ENCODE measurements around the gene NR2F2.

Gene NR2F2

DNA sequence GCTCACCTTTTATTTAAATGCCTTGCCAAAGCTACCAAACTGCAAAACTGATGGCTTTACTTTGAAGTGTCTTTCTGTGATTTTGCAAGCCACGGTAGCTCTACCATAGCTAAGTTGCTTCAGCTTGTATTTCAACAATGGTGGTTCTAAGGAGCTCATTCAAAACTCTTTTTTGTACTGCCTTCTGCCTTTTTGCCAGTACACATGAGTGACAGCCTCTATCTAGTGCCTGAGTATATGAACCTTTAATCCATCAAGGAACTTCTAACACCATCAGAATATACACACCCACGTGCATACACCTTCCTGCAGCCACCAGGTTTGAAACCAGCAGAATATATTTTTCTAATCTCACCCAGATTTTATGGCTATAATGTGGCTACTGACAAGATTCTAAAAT, 10.4 kb upstream of the NR2F2 start:
- DNase-seq (ENCODE audit: low read depth in 2 of 2): no peak

DNA sequence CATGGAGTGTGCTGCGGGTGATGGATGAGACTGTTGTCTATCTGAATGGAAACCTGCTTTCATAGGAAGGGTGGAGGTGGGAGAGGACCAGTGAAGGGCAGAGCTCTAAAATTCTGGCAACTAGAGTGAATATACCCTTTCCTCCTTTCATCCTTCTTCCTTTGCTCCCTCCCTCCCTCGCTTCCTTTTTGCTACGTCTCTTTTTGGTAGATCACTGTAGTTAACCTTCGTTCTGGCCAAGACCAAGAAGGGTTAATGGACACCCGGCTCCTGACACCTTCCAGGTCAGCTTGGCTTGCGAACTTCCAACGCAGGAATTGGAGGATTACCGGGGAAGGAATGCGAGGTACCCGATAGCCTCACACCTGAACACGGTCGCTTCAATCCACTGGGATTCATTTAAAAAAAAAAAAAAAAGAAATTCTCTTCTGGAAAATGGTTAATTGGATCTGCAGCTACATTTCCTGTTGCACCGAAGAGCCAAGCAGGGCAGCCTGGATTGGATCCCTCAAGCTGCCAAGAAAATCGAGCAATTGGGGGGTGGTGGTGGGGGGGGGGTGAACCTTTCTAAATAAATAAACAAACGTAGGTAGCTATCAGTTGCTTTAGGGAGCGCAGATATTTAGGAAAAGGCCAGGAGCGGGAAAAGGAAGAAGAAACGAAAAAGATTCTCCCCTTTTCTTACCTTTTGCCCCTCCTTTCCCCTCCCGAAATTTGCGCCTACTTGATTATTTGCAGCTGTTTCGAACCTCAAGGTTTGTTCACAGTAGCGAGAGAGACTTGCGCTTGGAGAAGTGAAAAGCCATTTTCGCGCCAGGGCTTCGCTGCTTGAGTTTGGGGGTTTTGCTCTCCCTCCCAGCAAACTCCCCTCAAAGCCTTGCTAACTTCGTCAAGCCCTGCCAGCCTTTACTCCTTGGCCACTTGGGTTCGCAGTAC, 9.5 kb upstream of the NR2F2 start:
- DNase-seq (ENCODE audit: low read depth in 2 of 2): no peak

DNA sequence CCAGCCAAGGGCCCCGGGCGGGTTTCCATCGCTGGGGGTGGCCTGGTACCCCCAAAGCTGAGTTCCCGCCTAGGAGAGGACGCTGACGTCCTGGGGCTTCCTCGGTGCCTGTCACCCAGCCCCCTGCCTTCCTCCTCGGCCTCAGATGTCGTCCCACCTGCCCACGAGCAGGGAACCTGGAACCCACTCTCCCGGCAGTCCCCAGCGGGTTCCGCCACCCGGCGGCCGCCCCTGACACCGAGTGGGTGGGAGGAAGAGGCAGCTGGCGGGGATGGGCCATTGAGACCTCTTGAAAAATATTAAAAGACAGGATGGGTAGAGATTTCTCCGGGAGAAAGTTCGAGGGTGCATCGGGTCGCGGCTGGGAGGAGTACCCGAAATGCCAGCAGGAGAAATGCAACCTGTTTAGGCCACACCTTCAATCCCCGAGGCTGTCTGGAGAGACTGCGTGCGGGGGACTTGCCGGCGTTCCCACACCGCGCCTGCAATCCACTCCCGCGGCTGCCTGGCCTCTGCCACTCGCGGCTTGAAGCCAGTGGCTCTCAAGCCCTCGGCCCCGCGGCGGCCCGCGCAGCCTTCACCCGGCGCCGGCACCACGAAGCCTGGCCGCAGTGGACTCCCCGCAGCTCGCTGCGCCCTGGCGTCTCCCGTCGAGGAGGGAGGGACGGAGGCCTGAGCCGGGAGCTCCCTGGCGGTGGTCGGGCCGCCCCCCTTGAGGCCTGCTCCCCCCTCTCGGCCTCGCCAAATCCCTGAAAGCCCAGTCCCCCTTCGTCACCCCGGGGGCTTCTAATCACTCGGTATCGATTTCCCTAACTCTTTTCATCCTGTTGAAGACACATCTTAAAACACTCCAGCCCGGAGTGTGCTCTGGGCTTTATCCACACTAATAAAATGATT, 8.6 kb upstream of the NR2F2 start:
- no peak for DNase-seq (ENCODE audit: low read depth in 2 of 2)

DNA sequence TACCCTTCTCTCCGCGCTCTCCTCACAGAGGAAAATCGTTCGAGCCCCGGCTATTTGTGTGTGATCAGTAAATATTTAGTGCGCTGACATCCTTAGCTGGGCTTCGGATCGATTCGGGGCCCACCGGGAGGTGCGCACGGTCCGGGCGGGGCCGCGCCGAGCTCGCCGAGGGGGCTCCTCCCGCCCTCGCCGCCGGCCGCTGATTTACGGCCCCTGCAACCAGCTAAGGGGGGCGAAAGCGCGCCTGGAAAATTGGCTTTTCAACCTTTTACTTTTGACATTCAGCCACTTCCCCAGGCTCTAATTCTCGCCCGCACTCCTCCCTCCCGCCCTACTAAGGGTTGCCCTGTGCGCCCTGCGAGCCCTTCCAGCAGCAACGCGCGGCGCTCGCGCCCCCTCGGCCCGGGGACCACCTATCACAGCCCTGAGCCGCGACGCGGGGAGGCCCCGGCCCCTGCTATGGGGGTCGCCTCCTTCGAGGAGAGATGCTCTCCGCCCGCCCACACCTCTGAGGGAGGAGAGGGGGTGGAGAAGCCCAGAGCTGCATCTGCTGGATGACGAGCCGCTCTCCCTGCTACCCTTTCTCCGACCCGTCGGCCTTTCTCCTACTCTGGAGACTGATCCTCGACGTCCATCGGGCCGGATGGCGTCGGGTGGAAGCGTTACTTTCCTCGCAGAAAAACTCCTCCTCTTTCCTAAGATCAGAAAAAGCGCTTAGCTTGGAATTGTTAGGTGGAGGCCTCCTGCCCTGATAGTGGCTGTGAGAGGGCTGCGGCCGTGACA, 7.8 kb upstream of the NR2F2 start:
- no peak for DNase-seq (ENCODE audit: low read depth in 2 of 2)

DNA sequence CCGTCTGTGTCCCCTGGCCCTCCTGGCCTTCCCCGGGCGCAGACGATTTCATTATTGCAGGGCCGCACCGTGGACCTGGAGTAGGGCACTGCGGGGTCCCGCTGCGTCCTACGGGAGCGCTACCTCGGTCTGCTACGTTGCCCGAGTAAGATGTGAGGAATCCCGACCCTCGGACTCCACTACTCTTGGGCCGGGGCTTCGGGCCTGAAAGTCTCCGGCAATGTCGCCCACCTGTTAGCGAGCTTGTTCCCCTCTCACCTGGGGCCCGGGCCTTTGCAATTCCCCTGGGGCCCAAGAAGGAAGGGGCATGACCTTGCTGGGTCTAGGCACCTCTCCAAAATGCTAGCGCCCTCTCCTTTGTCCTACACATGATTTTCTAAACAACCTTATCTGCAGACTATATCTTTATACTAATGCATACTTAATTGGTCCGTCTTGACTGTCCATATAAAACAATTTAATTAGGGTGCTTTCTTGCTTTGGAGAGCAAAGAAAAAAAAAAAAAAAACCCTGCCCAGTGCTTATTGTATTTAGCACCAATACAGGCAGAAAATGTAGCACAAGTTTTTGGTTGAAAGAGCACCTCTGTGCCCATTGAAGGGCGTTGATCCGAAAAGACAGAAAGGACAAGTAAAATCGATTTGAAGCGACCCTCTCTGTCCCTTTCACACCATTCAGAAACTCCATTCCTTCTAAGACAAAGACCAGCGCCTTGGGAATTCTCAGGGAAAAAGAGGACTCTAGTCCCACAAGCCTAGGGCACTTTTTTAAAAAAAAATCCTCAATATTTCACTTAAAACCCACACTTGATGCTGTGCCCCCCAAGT, 7.0 kb upstream of the NR2F2 start:
- DNase-seq (ENCODE audit: low read depth in 2 of 2): no peak

DNA sequence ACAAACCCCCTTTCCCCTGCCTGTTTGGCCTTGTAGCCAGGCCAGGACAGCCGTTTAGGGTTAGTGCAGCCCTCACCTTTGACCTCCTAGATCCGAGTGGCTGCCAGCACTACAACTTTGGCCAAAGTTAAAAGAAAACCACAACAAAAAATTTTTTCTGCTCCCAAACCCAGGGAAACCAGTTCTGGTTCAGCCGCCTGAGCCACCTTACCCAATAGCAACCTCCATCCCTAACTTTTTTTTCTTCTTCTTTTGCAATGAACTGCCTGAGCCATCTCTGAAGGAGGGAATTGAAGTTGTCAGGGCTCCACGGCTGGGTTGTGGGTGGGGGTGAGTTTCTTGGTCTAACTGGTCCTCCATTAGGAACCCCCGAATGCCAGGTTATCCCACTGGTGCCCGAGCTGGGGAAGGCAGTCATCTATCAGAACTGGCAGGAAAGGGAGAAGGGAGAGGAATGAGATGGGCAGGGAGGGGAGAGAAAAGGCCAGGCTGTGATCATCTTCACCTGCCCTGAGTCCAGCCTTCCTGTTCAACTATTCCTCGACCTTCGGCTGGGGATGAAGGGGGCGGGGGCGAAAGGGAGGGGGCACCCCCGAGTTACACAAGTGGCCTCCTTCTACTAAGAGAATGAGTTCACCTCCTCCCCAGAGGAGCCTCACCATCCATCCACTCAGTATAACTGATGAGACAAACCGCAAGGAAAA, 6.2 kb upstream of the NR2F2 start:
- DNase-seq (ENCODE audit: low read depth in 2 of 2): no peak

DNA sequence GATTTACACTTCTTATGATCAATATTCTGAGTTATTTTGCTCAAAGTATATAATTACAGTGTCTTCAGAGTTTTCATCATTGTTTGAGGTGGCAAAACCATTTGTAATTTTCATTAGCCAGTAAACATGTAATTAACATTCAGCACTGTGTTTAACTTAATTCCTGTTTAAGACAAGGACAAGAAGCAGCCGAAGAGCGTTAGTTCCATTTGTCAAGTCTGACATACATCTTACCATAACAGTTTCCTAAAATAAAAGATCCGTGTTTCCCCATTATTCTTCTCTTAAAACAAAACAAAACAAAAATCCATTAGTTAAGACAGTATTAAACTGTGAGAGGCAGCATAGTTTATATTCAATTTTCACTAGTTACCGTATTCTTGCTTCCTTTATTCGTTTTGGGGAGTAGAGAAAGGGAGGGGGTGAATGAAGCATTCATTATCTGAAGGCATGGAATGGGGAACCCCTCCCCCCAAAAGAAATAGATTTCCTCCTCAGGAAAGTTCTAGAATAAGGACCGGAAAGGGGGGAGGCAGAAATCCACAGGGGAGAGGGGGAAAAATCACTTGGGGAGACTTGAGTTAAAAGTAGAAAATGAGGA, 5.5 kb upstream of the NR2F2 start:
- DNase-seq (ENCODE audit: low read depth in 2 of 2): no peak

DNA sequence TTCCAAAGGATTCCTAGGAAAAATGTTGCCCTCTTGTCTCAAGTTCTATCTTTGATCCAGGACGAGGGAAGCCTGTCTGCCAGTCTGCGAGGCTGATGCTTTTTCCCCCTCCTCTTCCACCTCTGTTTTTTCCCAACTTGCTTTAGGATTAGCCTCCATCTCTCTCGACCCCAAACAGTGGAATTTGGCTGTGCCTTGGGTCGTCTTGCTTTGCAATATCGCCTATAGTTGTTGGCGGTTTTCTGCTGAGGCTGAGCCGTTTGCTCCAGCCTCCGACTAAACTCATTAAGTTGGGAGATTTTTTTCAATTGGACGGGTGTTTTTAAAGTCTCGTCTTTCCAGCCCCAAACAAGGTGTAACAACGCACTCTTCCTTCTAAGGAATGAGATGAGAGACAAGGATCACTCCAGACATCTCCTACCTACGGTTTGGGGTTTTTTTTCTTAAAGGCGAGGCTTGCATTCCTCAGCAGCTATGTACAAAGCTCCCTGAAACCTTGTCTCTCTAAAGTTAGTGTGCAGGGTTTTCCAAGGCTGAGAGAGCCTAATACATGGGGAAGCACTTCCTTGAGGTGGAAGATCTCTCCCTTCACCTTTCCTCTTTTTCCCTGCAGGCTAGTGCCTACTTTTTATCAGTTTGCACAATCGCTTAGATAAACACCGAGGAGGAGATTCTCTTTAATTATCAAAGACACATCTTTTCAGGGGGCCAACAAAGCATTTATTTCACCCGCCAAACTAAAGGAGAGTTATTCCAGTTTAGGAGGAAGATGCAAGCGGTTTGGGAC, 4.8 kb upstream of the NR2F2 start:
- DNase-seq (ENCODE audit: low read depth in 2 of 2): no peak

DNA sequence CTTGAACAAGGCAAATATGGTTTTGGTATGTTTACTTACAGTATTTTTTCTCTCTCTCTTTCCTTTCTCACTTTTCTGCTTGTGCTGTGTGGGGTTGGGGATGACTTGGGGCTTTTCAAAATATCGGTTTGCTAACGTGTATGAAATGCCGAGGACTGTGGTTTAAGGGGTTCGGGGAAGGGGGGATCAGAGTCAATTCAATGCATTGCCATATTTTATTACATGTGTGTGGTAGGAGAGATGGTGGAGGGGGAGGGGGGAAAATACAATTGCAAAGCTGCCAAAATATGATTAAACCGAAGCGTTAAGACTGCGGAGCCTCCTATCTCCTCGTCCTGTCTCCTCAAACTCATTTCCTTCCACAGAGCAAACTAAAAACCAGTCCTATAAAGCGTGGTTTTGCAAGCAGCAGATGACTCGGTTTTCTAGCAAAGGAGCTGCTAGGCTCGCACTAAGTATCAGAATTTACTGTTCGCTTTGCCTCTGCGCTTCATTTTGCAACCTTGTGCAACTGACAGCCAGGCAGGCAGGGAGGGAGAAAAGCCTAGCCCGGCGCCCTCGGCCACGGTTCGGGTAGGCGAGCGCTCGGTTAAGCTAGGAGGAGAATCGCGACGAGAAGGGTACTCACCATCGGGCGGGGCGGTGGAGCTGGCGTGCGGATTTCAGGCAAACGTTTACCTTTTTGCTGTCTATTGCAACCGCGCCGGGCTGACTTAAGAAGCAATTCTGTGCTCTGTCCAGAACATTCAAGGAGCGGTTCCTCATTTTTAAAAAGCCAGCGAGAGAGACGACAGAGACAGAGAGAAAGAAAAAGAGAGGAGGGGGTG, 4.0 kb upstream of the NR2F2 start:
- no peak for DNase-seq (ENCODE audit: low read depth in 2 of 2)

DNA sequence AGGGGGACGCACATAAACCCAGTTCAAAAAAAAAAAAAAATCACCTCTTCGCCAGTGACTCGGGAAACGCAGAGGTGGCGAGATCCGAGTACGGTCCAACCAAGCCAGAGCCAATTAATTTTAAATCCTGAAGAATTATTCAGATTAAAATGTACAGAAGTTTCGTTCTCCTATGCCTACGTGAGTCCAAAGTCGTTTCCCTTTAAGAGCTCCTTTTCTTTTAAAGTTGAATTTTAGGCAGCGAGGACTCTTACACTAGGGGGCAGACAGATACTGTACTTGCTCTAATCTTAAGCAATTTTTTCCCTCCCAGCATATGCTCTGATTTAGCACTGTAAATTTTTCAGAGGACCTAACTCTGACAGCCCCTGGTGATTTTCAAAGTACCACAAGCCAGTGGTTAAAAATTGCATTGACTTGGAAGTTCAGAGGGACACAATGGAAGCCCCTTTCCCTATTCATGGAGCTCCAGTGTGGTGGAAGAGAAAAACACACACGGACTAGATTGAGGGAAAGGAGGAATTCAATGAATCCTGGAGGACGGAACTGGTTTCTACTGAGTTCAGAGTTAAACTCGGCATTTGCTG, 3.3 kb upstream of the NR2F2 start:
- no peak for DNase-seq (ENCODE audit: low read depth in 2 of 2)

DNA sequence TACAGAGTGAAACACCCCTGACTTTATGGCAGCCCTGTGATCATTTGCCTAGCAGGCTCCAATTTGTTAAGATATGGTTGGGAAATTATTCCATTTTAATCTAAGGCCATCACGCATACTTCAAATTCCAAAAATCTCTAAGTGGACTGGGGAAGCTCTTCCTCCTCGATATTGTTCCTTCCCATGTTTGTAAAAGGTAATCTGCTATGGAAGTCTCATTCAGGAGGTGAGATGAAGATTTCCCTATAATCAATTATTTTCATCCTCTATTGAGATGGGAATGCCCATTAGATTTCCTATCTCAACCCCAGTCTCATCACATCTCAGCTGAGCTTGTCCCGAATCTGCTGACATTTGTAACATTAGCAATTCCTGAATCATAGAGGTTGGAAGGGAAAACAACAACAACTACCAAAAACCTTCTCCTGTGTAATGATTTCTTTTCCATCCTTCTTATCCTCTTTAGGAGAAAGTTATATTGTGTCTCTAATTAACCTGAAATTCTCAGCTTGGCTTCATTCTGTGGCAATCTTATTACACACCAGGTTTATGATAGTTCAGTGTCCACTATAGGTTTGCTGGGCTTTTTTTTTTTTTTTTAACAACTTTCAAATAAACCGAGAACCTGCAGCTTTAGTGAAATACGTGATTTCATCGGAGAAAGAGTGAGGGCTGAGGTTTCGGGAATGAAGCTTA, 2.2 kb upstream of the NR2F2 start:
- no peak for DNase-seq (ENCODE audit: low read depth in 2 of 2)

DNA sequence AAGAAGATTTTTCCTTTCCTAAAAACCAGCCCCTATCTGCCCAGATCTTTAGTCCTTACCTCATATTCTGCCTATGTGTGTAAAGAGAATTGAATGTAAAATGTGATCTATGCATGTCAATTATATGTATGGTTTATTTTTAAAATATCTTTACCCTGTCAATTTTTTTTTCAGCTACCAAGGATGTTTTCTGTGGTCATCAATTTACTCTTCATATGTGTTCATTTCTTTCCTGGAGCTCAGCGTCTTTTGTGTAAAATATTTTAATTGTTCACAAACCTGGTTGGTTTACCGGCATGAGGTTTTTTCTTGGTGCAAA, 1.7 kb upstream of the NR2F2 start:
- DNase-seq (ENCODE audit: low read depth in 2 of 2): no peak

DNA sequence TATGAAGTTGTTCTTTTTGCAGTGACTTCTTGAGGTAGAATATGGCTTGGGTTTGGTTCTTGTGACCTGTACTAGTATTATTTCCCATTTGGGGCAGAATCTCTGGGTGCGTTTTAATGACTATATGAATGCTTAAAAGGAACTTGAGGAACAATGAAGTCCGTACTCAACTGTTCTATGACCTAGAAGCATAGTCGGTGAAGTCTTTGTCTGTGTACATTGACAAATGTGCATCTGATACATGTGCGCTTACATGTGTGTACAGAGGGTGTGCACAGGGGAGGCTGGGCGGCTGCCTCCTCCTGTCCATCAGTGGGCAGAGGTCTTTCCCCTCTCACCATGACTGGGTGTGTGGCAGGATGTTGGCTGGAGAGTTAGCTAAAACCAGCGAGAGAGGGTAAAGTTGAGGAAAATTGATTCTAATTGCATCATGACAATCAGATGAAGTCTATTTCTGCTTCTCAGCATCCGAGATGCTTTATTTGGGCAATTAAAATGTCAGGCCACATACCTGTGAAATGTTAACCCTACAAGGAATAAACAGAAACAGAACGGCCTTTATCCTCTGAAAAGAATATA, 1.0 kb upstream of the NR2F2 start:
- no peak for DNase-seq (ENCODE audit: low read depth in 2 of 2)

DNA sequence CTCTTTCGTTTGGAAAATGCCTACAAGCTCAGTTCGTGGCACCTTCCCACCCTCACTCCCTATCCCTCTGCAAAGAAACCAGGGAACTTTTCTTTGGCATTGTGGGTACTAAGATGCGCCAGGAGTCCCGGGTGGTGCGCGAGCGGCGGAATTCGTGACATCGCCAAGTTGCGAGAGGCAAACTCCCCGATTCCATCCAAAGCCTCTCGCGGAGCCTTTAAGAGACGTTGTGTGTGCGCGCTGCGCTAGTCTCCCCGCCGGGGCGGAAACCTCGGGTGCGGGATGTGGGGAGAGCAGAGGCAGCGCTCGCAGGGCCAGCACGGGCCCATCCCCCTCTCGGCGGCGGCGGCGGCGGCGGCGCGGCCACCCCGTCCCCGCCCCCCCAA, 443 bp upstream of the NR2F2 start:
- DNase-seq (ENCODE audit: low read depth in 2 of 2): no peak

DNA sequence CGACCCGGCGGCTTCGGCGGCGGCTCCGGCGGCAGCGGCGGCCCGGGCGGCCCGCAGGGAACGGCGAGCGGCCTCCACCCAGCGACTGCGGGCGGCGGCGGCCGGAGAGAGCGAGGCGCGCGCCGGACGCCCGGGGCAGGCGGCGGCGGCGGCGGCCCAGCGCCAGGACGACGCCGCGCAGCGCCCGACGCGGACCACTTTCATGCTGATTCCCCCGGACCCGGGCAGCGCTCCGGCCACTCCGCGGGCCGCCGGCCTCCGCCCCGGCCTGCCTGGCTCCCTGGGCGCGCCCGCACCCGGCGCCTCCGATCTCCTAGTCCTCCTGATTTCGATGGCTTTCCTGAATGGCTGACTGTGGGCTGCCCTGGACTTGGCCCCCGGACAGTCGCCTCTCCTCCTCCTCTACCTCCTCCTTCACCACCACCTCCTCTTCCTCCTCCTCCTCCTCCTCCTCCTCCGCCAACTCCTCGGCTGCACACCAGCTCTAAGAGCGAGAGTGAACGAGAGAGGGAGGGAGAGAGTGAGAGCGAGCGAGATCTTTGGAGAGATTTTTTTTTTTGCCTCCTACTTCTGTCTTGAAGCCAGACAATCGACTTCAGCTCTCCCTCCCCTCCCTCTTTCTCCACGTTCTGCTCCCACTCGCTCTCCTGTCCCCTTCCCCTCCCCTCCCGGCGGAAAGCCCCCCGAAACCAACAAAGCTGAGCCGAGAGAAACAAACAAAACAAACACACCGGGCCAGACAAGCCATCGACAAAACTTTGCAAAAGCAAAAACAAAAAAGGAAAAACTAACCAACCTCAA, 844 bp downstream of the NR2F2 start:
- DNase-seq (ENCODE audit: low read depth in 2 of 2): no peak

DNA sequence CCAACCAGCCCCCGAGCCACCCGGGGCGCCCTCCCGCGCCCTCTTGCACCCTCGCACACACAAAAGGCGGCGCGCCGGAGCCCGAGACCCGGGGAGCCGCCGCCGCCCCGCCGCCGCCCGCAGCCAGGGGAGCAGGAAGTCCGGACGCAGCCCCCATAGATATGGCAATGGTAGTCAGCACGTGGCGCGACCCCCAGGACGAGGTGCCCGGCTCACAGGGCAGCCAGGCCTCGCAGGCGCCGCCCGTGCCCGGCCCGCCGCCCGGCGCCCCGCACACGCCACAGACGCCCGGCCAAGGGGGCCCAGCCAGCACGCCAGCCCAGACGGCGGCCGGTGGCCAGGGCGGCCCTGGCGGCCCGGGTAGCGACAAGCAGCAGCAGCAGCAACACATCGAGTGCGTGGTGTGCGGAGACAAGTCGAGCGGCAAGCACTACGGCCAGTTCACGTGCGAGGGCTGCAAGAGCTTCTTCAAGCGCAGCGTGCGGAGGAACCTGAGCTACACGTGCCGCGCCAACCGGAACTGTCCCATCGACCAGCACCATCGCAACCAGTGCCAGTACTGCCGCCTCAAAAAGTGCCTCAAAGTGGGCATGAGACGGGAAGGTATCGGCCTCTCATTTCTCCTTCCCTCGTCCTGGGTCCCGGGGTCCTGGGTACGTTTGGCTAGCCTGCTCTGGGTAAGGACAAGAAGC, 1.6 kb downstream of the NR2F2 start:
- no peak for DNase-seq (ENCODE audit: low read depth in 2 of 2)
